MM.1S (cell line): ENCODE data around the gene RPTOR.

ENCODE experiments used
- CTCF ChIP-seq: fragments of 300-600 bp; sonication (generic); IDR thresholded peaks from 2 replicates; pipeline ENCODE4 v1.5.1; 2016; ENCODE audit warnings: antibody characterized with exemption, low read length, mixed read lengths
- EZH2 ChIP-seq: fragments of 300-600 bp; sonication (generic); optimal IDR thresholded peaks from 2 replicates; pipeline ENCODE3; 2017; ENCODE audit warnings: low read depth, mild to moderate bottlenecking, antibody characterized with exemption, low read length, mixed read lengths
- EZH2phosphoT487 ChIP-seq: fragments of 300-600 bp; sonication (generic); IDR thresholded peaks from 2 replicates; pipeline ENCODE4 v1.6.1; 2018; ENCODE audit warnings: antibody characterized with exemption, low read length

GRCh38 chr17:80504686-80505413 lies 39.8 kb upstream of the RPTOR start:
- TF ChIP-seq EZH2 (no peak), CTCF (no peak), EZH2phosphoT487 (no peak)
